ENCODE data around the gene FICD. TPM values are rescaled to one million over a fixed set of nuclear protein-coding genes. Genes with fewer than 3 reads are reported as not detected.

FICD gene
- total and polyA plus RNA-seq, 2 donors from 2014 or later = 5.1 to 8.5 TPM

GRCh38 chr12:108563136-108563803, 48.2 kb downstream of the FICD start:
- H3K36me3 ChIP-seq (ENCODE audit: control insufficient read depth in 2 of 3, insufficient read depth in 3 of 3, low read length in 3 of 3) = peaks cover 10 to 37% (median 31%) of the 10 kb centered on the region in 3 donors
- H3K9ac ChIP-seq (ENCODE audit: low read length in 3 of 3) = peak overlapping the region; percentile 64 to 97 (median 88)
- H3K27me3 ChIP-seq (ENCODE audit: control insufficient read depth, insufficient read depth, low read length) = no peaks in the 10 kb centered on the region
- H3K27ac ChIP-seq (ENCODE audit: low read depth in 2 of 2, low read length in 2 of 2) = peak overlapping the region; percentile 85 to 86
- H3K9me3 ChIP-seq (ENCODE audit: control insufficient read depth in 2 of 3, insufficient read depth in 1 of 3, low read length in 3 of 3) = no peaks in the 10 kb centered on the region
- intact Hi-C loops (cut with DNase I) = no loop called here
- DNase-seq (peak; percentile 84 to 95 (median 89)), FAIRE-seq (no peak)
- peaks cover 0 to 41% (median 37%) of the 10 kb centered on the region in 3 donors for H3K4me1 ChIP-seq (ENCODE audit: control insufficient read depth in 2 of 3, insufficient read depth in 2 of 3, low read depth in 1 of 3, low read length in 3 of 3)
- H3K4me3 ChIP-seq (ENCODE audit: low read length in 3 of 3) = peak overlapping the region; percentile 75 to 92 (median 87)
- TF ChIP-seq CTCF (IDR thresholded peaks at IDR 0.05; ENCODE audit: borderline replicate concordance, extremely low read depth, insufficient read depth) = peak; percentile 87

DNA sequence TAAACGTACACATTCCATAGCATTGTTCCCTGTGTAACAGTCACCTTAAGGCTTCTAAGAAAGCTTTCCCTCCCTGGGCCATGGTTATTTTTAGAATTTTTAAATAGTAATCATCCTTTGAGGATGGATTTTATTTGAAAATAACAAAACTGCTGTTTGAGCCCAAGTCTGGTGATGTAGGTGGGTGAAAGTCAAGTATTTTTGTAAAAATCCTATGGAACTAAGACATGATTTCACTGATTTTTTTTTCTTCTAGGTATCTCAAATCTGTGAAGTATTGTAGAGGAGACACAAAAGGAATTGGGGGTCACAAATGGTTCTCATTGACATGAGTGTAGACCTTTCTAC, 48.7 kb downstream of the FICD start:
- intact Hi-C loops (cut with DNase I) = no loop called here
- Histone ChIP-seq H3K9ac (ENCODE audit: low read length in 3 of 3) (no peak overlapping the region), H3K9me3 (ENCODE audit: control insufficient read depth in 2 of 3, insufficient read depth in 1 of 3, low read length in 3 of 3) (no peaks in the 10 kb centered on the region), H3K27me3 (ENCODE audit: control insufficient read depth, insufficient read depth, low read length) (no peaks in the 10 kb centered on the region), H3K4me3 (ENCODE audit: low read length in 3 of 3) (peak overlapping the region in 2 of 3 donors; percentile 75 to 87), H3K4me1 (ENCODE audit: control insufficient read depth in 2 of 3, insufficient read depth in 2 of 3, low read depth in 1 of 3, low read length in 3 of 3) (peaks cover 0 to 43% (median 37%) of the 10 kb centered on the region in 3 donors), H3K36me3 (ENCODE audit: control insufficient read depth in 2 of 3, insufficient read depth in 3 of 3, low read length in 3 of 3) (peaks cover 12 to 41% (median 36%) of the 10 kb centered on the region in 3 donors), H3K27ac (ENCODE audit: low read depth in 2 of 2, low read length in 2 of 2) (no peak overlapping the region)
- DNase-seq = no peak
- no peak for FAIRE-seq
- TF ChIP-seq CTCF (IDR thresholded peaks at IDR 0.05; ENCODE audit: borderline replicate concordance, extremely low read depth, insufficient read depth) = no peak

GRCh38 chr12:108564724-108565123, 49.6 kb downstream of the FICD start:
- no peak for FAIRE-seq
- Histone ChIP-seq H3K36me3 (ENCODE audit: control insufficient read depth in 2 of 3, insufficient read depth in 3 of 3, low read length in 3 of 3) (peaks cover 12 to 44% (median 38%) of the 10 kb centered on the region in 3 donors), H3K27ac (ENCODE audit: low read depth in 2 of 2, low read length in 2 of 2) (no peak overlapping the region), H3K4me1 (ENCODE audit: control insufficient read depth in 2 of 3, insufficient read depth in 2 of 3, low read depth in 1 of 3, low read length in 3 of 3) (peaks cover 0 to 37% (median 35%) of the 10 kb centered on the region in 3 donors), H3K9me3 (ENCODE audit: control insufficient read depth in 2 of 3, insufficient read depth in 1 of 3, low read length in 3 of 3) (no peaks in the 10 kb centered on the region), H3K27me3 (ENCODE audit: control insufficient read depth, insufficient read depth, low read length) (no peaks in the 10 kb centered on the region), H3K9ac (ENCODE audit: low read length in 3 of 3) (peak overlapping the region in 1 of 3 donors; percentile 3), H3K4me3 (ENCODE audit: low read length in 3 of 3) (no peak overlapping the region)
- intact Hi-C loops (cut with DNase I) = loop anchor here (5.0 kb wide), 1 partner anchor 53 kb away; no protein-coding TSS in a partner anchor
- TF ChIP-seq CTCF (IDR thresholded peaks at IDR 0.05; ENCODE audit: borderline replicate concordance, extremely low read depth, insufficient read depth) = no peak
- DNase-seq = no peak

All from kidney (tissue), 14 donors.